ENCODE results near the gene ENAH.

DNA sequence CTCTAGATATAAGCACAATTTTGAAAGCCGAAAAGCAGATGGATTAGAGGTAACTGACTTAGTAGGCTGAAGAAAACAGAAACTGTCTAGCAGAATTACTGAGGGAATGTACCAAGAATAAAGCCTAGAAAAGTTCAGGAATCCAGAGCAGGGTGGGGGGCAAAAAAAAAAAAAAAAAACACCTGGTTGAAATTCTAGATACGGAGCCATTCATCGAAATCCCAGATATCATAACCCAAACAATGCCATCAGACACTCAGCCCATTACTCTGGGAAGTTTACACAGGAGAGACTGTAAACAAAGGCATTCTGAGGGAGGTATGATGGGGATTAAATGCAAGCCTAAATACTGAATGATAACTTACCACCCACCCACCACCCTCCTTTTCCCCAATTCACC is 45.6 kb downstream of the ENAH start:
- TF ChIP-seq EZH2 (IDR thresholded peaks at IDR 0.05) (no peak), POLR2AphosphoS5 (IDR thresholded peaks at IDR 0.05; ENCODE audit: borderline replicate concordance, low read depth, low read length) (no peak), FOXP2 (optimal IDR thresholded peaks at IDR 0.05; ENCODE audit: control extremely low read depth, extremely low read length, insufficient read depth) (no peak)

Measured in SK-N-MC (cell line).